Right kidney (tissue), 9 donors: ENCODE data around the gene ZNF775.

Experiments
- DNase-seq: peaks from one replicate; pipeline ENCODE4 v3.0.0-alpha.2; 2016
- long read RNA-seq, 8 donors: transcript quantifications; one replicate each; lab custom pipeline, GENCODE V29; 2026

The ZNF775 gene
- long read RNA-seq, donor 1, partial matches to known transcripts, result 0 of 3 reads
- long read RNA-seq, donor 1, other reads (novel, unspliced or antisense), result 0 of 3 reads
- long read RNA-seq, donor 2, transcript ZNF775-201 (3 exons, 2,257 nt), result major isoform, 7 of 7 reads
- long read RNA-seq, donor 2, partial matches to known transcripts, result 0 of 7 reads
- long read RNA-seq, donor 2, other reads (novel, unspliced or antisense), result 0 of 7 reads
- long read RNA-seq, donor 3, partial matches to known transcripts, result 0 of 2 reads
- long read RNA-seq, donor 3, other reads (novel, unspliced or antisense), result 0 of 2 reads
- long read RNA-seq, donor 4, transcript ZNF775-201 (3 exons, 2,257 nt), result major isoform, 6 of 6 reads
- long read RNA-seq, donor 4, partial matches to known transcripts, result 0 of 6 reads
- long read RNA-seq, donor 4, other reads (novel, unspliced or antisense), result 0 of 6 reads
- long read RNA-seq, donor 5, transcript ZNF775-201 (3 exons, 2,257 nt), result major isoform, 9 of 9 reads
- long read RNA-seq, donor 5, partial matches to known transcripts, result 0 of 9 reads
- long read RNA-seq, donor 5, other reads (novel, unspliced or antisense), result 0 of 9 reads
- long read RNA-seq, donor 6, transcript ZNF775-201 (3 exons, 2,257 nt), result major isoform, 5 of 5 reads
- long read RNA-seq, donor 6, partial matches to known transcripts, result 0 of 5 reads
- long read RNA-seq, donor 6, other reads (novel, unspliced or antisense), result 0 of 5 reads
- long read RNA-seq, donor 7, transcript ZNF775-201 (3 exons, 2,257 nt), result major isoform, 9 of 9 reads
- long read RNA-seq, donor 7, partial matches to known transcripts, result 0 of 9 reads
- long read RNA-seq, donor 7, other reads (novel, unspliced or antisense), result 0 of 9 reads
- long read RNA-seq, donor 8, partial matches to known transcripts, result 0 of 2 reads
- long read RNA-seq, donor 8, other reads (novel, unspliced or antisense), result 0 of 2 reads

- peak; percentile 98 for DNase-seq
Measured at GRCh38 chr7:150378853-150379440, at the start of gene ZNF775. Gene ZNF775, plus strand, starts transcription at chr7:150379330. Its CDS starts 9,141 bp downstream, at chr7:150388471.

GRCh38 chr7:150329331-150330120 is 49.6 kb upstream of the ZNF775 start:
- DNase-seq, result no peak

- no peak for DNase-seq
Measured at GRCh38 chr7:150330211-150330885, 48.8 kb upstream of the ZNF775 start.

GRCh38 chr7:150332852-150333635 is 46.1 kb upstream of the ZNF775 start:
- DNase-seq, result no peak

GRCh38 chr7:150333659-150334058 is 45.5 kb upstream of the ZNF775 start:
- DNase-seq, result no peak

- no peak for DNase-seq
Measured at GRCh38 chr7:150334108-150334507, 45.0 kb upstream of the ZNF775 start.

GRCh38 chr7:150335108-150335773 is 43.9 kb upstream of the ZNF775 start:
- no peak for DNase-seq

- no peak for DNase-seq
Measured at GRCh38 chr7:150335774-150336112, 43.4 kb upstream of the ZNF775 start.

GRCh38 chr7:150336746-150337145 is 42.4 kb upstream of the ZNF775 start:
- DNase-seq, result no peak

GRCh38 chr7:150337179-150337578 is 42.0 kb upstream of the ZNF775 start:
- DNase-seq, result no peak

- no peak for DNase-seq
Measured at GRCh38 chr7:150337659-150338081, 41.5 kb upstream of the ZNF775 start.

- no peak for DNase-seq
Measured at GRCh38 chr7:150338166-150338829, 40.8 kb upstream of the ZNF775 start.

- DNase-seq, result no peak
Measured at GRCh38 chr7:150339409-150339809, 39.7 kb upstream of the ZNF775 start.

GRCh38 chr7:150340024-150340749 is 38.9 kb upstream of the ZNF775 start:
- peak; percentile 73 for DNase-seq

- no peak for DNase-seq
Measured at GRCh38 chr7:150340875-150341262, 38.3 kb upstream of the ZNF775 start.

- DNase-seq, result peak; percentile 71
Measured at GRCh38 chr7:150341263-150342120, 37.6 kb upstream of the ZNF775 start, which contains the start of gene RARRES2. Gene RARRES2, minus strand, starts transcription at chr7:150341629. Its CDS starts 1,020 bp downstream, at chr7:150340609.

GRCh38 chr7:150342121-150342408 is 37.1 kb upstream of the ZNF775 start:
- DNase-seq, result no peak

- DNase-seq, result no peak
Measured at GRCh38 chr7:150343225-150343624, 35.9 kb upstream of the ZNF775 start.
